ENCODE results near the gene RCAN2.

DNA sequence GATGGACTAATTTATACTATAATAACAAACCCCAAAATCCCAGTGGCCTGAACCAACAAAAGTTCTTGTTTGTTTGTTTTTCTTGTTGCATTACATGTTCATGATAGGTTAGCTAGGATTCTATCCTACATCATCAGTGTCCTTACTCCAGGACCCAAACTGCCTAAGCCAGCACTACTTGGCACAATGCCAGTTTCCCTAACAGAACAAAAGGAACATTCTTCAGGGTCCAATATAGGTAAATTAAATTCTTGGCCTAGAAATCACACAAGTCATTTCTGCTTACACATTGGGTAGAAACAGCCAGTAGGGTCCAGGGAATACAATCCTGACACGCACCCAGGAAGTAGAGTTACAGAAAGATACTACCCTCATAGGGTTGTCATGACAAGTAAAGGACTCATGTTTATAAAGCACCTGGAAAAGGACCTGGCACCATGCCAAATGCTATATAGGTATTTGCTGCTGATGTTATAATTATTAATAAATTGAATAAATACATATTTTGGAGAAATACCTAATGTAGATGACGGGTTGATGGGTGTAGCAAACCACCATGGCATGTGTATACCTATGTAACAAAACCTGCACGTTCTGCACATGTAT is 38.8 kb downstream of the RCAN2 start:
- TF ChIP-seq, protein P1, sequence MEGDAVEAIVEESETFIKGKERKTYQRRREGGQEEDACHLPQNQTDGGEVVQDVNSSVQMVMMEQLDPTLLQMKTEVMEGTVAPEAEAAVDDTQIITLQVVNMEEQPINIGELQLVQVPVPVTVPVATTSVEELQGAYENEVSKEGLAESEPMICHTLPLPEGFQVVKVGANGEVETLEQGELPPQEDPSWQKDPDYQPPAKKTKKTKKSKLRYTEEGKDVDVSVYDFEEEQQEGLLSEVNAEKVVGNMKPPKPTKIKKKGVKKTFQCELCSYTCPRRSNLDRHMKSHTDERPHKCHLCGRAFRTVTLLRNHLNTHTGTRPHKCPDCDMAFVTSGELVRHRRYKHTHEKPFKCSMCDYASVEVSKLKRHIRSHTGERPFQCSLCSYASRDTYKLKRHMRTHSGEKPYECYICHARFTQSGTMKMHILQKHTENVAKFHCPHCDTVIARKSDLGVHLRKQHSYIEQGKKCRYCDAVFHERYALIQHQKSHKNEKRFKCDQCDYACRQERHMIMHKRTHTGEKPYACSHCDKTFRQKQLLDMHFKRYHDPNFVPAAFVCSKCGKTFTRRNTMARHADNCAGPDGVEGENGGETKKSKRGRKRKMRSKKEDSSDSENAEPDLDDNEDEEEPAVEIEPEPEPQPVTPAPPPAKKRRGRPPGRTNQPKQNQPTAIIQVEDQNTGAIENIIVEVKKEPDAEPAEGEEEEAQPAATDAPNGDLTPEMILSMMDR (IDR thresholded peaks at IDR 0.05): no peak
- no peak for TF ChIP-seq POLR2A (IDR thresholded peaks at IDR 0.05)

All from adrenal gland (tissue), 5 donors.